GM12892 (cell line): ENCODE measurements around the gene NT5DC4.

ENCODE experiments used
- POLR2A ChIP-seq: IDR thresholded peaks from 2 replicates; pipeline ENCODE4 v1.6.1; 2011; ENCODE audit warnings: low read depth, low read length, control low read depth
- POLR2AphosphoS5 ChIP-seq: IDR thresholded peaks from 2 replicates; pipeline ENCODE4 v1.6.1; 2011; ENCODE audit warnings: low read depth, low read length, control low read depth
- TAF1 ChIP-seq: IDR thresholded peaks from 2 replicates; pipeline ENCODE4 v1.6.1; 2011; ENCODE audit warnings: low read depth, mild to moderate bottlenecking, control low read depth, low read length, borderline replicate concordance

DNA sequence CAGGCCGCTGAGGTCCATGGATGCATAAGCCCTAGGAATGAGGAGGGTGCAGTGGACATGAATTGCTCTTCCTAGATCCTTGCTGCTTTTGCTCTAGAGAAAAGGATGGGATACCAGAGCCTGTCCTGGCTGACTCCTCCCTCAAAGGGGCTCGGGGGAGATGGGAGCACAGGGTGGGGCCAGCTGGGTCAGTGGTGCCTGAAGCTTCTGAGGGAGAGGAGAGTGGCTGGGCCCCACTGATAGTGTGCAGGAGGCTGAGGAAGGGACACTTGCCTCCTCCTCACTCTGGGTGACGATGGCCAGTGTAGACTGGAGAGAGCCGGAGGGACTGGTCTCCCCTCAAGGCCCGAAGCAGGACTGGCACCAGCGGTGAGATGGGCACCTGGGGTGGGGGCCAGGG, at the start of gene NT5DC4:
- TF ChIP-seq POLR2A (no peak), TAF1 (no peak), POLR2AphosphoS5 (no peak)
